GM12878 (cell line): ENCODE results near the gene KCTD17. TPM values are rescaled to one million over a fixed set of nuclear protein-coding genes. Genes with fewer than 3 reads are reported as not detected.

Experiments used
- ATF7 ChIP-seq: fragments of 450-650 bp; IDR thresholded peaks from 2 replicates; pipeline ENCODE4 v1.6.1; 2016; ENCODE audit warnings: low read depth, mild to moderate bottlenecking
- FOXK2 ChIP-seq: fragments of 450-650 bp; IDR thresholded peaks from 2 replicates; pipeline ENCODE4 v1.6.1; 2017; ENCODE audit warnings: mild to moderate bottlenecking, moderate library complexity
- PAX5 ChIP-seq: IDR thresholded peaks from 2 replicates; pipeline ENCODE4 v1.6.1; 2011; ENCODE audit warnings: low read depth, low read length, borderline replicate concordance
- RELB ChIP-seq: fragments of 450-650 bp; IDR thresholded peaks from 2 replicates; pipeline ENCODE4 v1.6.1; 2017; ENCODE audit warnings: low read depth, mild to moderate bottlenecking, moderate library complexity
- SREBF1 ChIP-seq: IDR thresholded peaks from 2 replicates; pipeline ENCODE4 v1.6.1; 2012; ENCODE audit warnings: mild to moderate bottlenecking, low read length
- ZBED1 ChIP-seq: IDR thresholded peaks from 2 replicates; pipeline ENCODE4 v1.6.1; 2016; ENCODE audit warnings: borderline replicate concordance
- polyA plus RNA-seq, 11 experiments: library from polyadenylated mRNA; depleted of rRNA in 4 of 11; unstranded in 6 of 11; stranded (reverse) in 5 of 11; fragments of >200 nt; fragmentation: Nextera tagmentation in 4 of 11; fragmentation: Illumina TruSeq in 1 of 11; extraction: Ambion mirVana in 4 of 11; extraction: Trizol in 1 of 11; gene quantifications; 1 replicate in 1 of 11; 2 replicates in 10 of 11; pipeline versions ENCODE4 v1.2.1 to v1.2.3, GENCODE V29; 2011 to 2016; ENCODE audit warnings: inconsistent platforms in 2 of 11, missing spikeins in 2 of 11, low read depth in 1 of 11
- total RNA-seq, 4 experiments: library from RNA; depleted of rRNA in 3 of 4; stranded (reverse); fragments of >200 nt in 3 of 4; fragmentation: Illumina TruSeq in 1 of 4; extraction: Trizol in 1 of 4; gene quantifications; 2 replicates each; pipeline versions ENCODE4 v1.2.1 to v1.2.3, GENCODE V29; 2013 to 2021
- TF ChIP-seq, protein P1 (sequence below): fragments of 450-650 bp; formaldehyde crosslinking; IDR thresholded peaks from 2 replicates; pipeline ENCODE4 v1.4.0; 2020; ENCODE audit warnings: mild to moderate bottlenecking, moderate library complexity

The KCTD17 gene
- total and polyA plus RNA-seq, 10 of the 15 experiments (the other 5 are each of a cell fraction or from before 2014, with no cell fraction given): 0.16 to 18.4 (median 10.1) TPM; not detected in 1

- TF ChIP-seq, protein P1, sequence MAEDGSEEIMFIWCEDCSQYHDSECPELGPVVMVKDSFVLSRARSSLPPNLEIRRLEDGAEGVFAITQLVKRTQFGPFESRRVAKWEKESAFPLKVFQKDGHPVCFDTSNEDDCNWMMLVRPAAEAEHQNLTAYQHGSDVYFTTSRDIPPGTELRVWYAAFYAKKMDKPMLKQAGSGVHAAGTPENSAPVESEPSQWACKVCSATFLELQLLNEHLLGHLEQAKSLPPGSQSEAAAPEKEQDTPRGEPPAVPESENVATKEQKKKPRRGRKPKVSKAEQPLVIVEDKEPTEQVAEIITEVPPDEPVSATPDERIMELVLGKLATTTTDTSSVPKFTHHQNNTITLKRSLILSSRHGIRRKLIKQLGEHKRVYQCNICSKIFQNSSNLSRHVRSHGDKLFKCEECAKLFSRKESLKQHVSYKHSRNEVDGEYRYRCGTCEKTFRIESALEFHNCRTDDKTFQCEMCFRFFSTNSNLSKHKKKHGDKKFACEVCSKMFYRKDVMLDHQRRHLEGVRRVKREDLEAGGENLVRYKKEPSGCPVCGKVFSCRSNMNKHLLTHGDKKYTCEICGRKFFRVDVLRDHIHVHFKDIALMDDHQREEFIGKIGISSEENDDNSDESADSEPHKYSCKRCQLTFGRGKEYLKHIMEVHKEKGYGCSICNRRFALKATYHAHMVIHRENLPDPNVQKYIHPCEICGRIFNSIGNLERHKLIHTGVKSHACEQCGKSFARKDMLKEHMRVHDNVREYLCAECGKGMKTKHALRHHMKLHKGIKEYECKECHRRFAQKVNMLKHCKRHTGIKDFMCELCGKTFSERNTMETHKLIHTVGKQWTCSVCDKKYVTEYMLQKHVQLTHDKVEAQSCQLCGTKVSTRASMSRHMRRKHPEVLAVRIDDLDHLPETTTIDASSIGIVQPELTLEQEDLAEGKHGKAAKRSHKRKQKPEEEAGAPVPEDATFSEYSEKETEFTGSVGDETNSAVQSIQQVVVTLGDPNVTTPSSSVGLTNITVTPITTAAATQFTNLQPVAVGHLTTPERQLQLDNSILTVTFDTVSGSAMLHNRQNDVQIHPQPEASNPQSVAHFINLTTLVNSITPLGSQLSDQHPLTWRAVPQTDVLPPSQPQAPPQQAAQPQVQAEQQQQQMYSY (CRISPR knock-in tag): no peak
- TF ChIP-seq ATF7 (no peak), SREBF1 (no peak), FOXK2 (no peak), ZBED1 (no peak), PAX5 (no peak), RELB (no peak)
Measured at GRCh38 chr22:37062702-37063381, 11.3 kb downstream of the KCTD17 start (continued).
